ENCODE data around the gene MRM3. TPM values are rescaled to one million over a fixed set of nuclear protein-coding genes. Genes with fewer than 3 reads are reported as not detected.

The MRM3 gene
- total and polyA plus RNA-seq, 2 experiments from 2014 or later: 17.7 to 23.4 TPM

GRCh38 chr17:732902-733720 lies 49.0 kb upstream of the MRM3 start:
- H3K36me3 Mint-ChIP-seq (ENCODE audit: low read depth): peaks cover 49% of the 10 kb centered on the region
- Histone ChIP-seq H3K4me3 (peak overlapping the region; percentile 87), H3K4me2 (peak overlapping the region; percentile 95), H3K9me2 (ENCODE audit: insufficient read depth) (no peaks in the 10 kb centered on the region), H3K36me3 (ENCODE audit: insufficient read depth) (no peaks in the 10 kb centered on the region), H3K4me1 (ENCODE audit: insufficient read depth) (peaks cover 13% of the 10 kb centered on the region), H2AFZ (peak overlapping the region; percentile 72; the same call in 1 of the 2 replicates), H3K27ac (ENCODE audit: low read depth) (no peak overlapping the region), H3K27me3 (ENCODE audit: insufficient read depth) (peaks cover 7% of the 10 kb centered on the region; the same call in 1 of the 2 replicates), H3K79me2 (replicated peaks; ENCODE audit: insufficient read depth) (peaks cover 38% of the 10 kb centered on the region), H3F3A (replicated peaks; ENCODE audit: low read depth) (0 out of 2 replicates have a peak, but pooled peaks cover 9% of the 10 kb centered on the region), H4K20me1 (replicated peaks; ENCODE audit: insufficient read depth) (peaks cover 25% of the 10 kb centered on the region)
- H3K9me3 Mint-ChIP-seq: no peaks in the 10 kb centered on the region; the same call in 2 of the 3 replicates
- H3K4me3 Mint-ChIP-seq: peak overlapping the region; percentile 92
- 0 out of 2 replicates have a peak, but pooled peaks have one; percentile 16 for TF ChIP-seq POLR2AphosphoS5 (IDR thresholded peaks at IDR 0.05; ENCODE audit: low read depth)
- no peak for TF ChIP-seq STAT1 (IDR thresholded peaks at IDR 0.05; ENCODE audit: unreplicated experiment)
- ATAC-seq: peak; percentile 69
- peaks cover 16% of the 10 kb centered on the region for H3K4me1 Mint-ChIP-seq
- H3K27me3 Mint-ChIP-seq (ENCODE audit: insufficient read depth, low read depth, poor library complexity): peaks cover 17% of the 10 kb centered on the region
- H3K27ac Mint-ChIP-seq: peak overlapping the region; percentile 70
- peak; percentile 71 for DNase-seq (ENCODE audit: low spot score)

- H3K27me3 Mint-ChIP-seq (ENCODE audit: insufficient read depth, low read depth, poor library complexity): peaks cover 17% of the 10 kb centered on the region
- H3K36me3 Mint-ChIP-seq (ENCODE audit: low read depth): peaks cover 56% of the 10 kb centered on the region
- Histone ChIP-seq H3F3A (replicated peaks; ENCODE audit: low read depth) (0 out of 2 replicates have a peak, but pooled peaks cover 9% of the 10 kb centered on the region), H3K9me2 (ENCODE audit: insufficient read depth) (no peaks in the 10 kb centered on the region), H3K27ac (ENCODE audit: low read depth) (no peak overlapping the region), H3K79me2 (replicated peaks; ENCODE audit: insufficient read depth) (peaks cover 38% of the 10 kb centered on the region), H3K4me2 (peak overlapping the region; percentile 95), H3K4me1 (ENCODE audit: insufficient read depth) (peaks cover 13% of the 10 kb centered on the region), H4K20me1 (replicated peaks; ENCODE audit: insufficient read depth) (peaks cover 25% of the 10 kb centered on the region), H2AFZ (no peak overlapping the region), H3K36me3 (ENCODE audit: insufficient read depth) (peaks cover 6% of the 10 kb centered on the region; the same call in 1 of the 2 replicates), H3K4me3 (peak overlapping the region; percentile 87), H3K27me3 (ENCODE audit: insufficient read depth) (peaks cover 7% of the 10 kb centered on the region; the same call in 1 of the 2 replicates)
- ATAC-seq: no peak
- TF ChIP-seq ETS1 (IDR thresholded peaks at IDR 0.05) (no peak), CTCF (conservative IDR thresholded peaks at IDR 0.05; ENCODE audit: low read depth in 2 of 2) (no peak), EZH2phosphoT487 (IDR thresholded peaks at IDR 0.05; ENCODE audit: unreplicated experiment) (no peak), CREB1 (CRISPR knock-in tag; IDR thresholded peaks at IDR 0.05; ENCODE audit: low read depth) (no peak)
- H3K4me3 Mint-ChIP-seq: peak overlapping the region; percentile 92
- H3K9me3 Mint-ChIP-seq: no peaks in the 10 kb centered on the region; the same call in 2 of the 3 replicates
- no peak overlapping the region for H3K27ac Mint-ChIP-seq
- peaks cover 16% of the 10 kb centered on the region for H3K4me1 Mint-ChIP-seq
- DNase-seq (ENCODE audit: low spot score): no peak
Observed at GRCh38 chr17:733743-734142, 48.4 kb upstream of the MRM3 start.
